BJ (cell line): ENCODE measurements around the gene KIF6. TPM values are rescaled to one million over a fixed set of nuclear protein-coding genes. Genes with fewer than 3 reads are reported as not detected.
"Not testable (repeated sequence)": the region's sequence is repeated elsewhere in the genome, so short reads cannot be mapped to it uniquely, and the experiment has no call there.

Experiments used
- CTCF ChIA-PET: fragments of 350-600 bp; formaldehyde crosslinking; extraction: SDS; loops from one replicate; lab custom pipeline; 2021; ENCODE audit warnings: antibody characterized with exemption, inconsistent platforms; lab: Yijun Ruan, JAX
- POLR2A ChIA-PET: fragments of 300-600 bp; sonication (Branson Sonifier 250); formaldehyde crosslinking; extraction: SDS; loops from one replicate; lab custom pipeline; 2021; ENCODE audit warnings: antibody characterized with exemption; lab: Charles Lee
- DNase-seq: peaks from one replicate; pipeline ENCODE4 v3.0.0-alpha.2; 2011; ENCODE audit warnings: low read depth
- H3K27me3 ChIP-seq: 2 replicates; pipeline ENCODE4 v1.6.0; 2011; ENCODE audit warnings: low read length; ENCODE audit not compliant: control insufficient read depth, insufficient read depth
- H3K36me3 ChIP-seq: 2 replicates; pipeline ENCODE4 v1.5.1; 2011; ENCODE audit warnings: low read length; ENCODE audit not compliant: control insufficient read depth, insufficient read depth
- H3K4me3 ChIP-seq: 2 replicates; pipeline ENCODE4 v1.5.1; 2011; ENCODE audit warnings: low read depth, mild to moderate bottlenecking, control low read depth, low read length
- polyA plus RNA-seq: library from polyadenylated mRNA; depleted of rRNA; stranded (reverse); fragments of >200 nt; gene quantifications from 2 replicates; pipeline ENCODE4 v1.2.3, GENCODE V29; 2011
- TF ChIP-seq, protein P1 (sequence below): IDR thresholded peaks from 2 replicates; pipeline ENCODE4 v1.5.1; 2011; ENCODE audit warnings: low read depth, mild to moderate bottlenecking, control low read depth, inconsistent platforms, low read length, moderate library complexity; ENCODE audit not compliant: insufficient read depth

The KIF6 gene
- polyA plus RNA-seq, 1 experiment: 0.56 TPM

DNA sequence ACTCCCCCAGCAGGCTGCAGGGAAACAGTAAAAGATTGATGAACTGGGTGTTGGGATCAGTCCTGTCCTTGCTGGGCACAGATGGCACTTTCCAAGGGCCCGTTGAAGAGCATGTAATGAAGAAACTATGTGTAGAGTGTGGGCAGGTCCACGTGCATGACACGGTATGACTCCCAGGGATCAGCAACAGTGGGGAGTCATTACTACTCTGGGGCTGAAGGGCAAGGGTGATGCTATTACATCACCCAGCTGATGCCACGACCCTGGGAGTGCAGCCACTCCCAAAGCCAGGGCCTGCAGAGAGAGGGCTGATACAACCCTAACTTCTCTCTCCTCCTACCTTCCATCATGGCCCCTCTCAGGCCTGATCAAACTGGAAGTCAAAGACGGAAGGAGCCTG is 431.1 kb downstream of the KIF6 start:
- H3K27me3 ChIP-seq: no peaks in the 10 kb centered on the region; the same call in none of the 2 replicates
- TF ChIP-seq, protein P1, sequence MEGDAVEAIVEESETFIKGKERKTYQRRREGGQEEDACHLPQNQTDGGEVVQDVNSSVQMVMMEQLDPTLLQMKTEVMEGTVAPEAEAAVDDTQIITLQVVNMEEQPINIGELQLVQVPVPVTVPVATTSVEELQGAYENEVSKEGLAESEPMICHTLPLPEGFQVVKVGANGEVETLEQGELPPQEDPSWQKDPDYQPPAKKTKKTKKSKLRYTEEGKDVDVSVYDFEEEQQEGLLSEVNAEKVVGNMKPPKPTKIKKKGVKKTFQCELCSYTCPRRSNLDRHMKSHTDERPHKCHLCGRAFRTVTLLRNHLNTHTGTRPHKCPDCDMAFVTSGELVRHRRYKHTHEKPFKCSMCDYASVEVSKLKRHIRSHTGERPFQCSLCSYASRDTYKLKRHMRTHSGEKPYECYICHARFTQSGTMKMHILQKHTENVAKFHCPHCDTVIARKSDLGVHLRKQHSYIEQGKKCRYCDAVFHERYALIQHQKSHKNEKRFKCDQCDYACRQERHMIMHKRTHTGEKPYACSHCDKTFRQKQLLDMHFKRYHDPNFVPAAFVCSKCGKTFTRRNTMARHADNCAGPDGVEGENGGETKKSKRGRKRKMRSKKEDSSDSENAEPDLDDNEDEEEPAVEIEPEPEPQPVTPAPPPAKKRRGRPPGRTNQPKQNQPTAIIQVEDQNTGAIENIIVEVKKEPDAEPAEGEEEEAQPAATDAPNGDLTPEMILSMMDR: no peak

DNA sequence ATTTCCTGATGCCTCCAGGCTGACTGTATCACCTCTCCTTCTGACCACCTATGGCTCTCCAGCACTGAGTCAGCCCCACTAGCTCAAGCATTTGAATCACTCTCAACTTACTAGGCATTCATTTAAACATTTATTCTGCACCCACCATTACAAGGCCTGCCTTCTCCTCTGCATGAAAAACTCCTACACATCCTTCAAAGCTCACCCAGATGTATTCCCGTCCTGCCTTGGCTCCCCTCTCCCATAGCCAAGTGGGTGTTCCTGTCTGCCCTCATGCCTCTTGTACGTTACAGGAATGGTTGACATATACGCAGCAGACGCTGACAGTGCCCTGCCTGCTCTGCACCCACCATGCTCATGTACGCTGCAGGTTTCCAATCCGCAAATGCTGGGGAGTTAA is 432.6 kb downstream of the KIF6 start:
- TF ChIP-seq, protein P1: no peak
- H3K27me3 ChIP-seq: no peaks in the 10 kb centered on the region; the same call in 1 of the 2 replicates
- ChIA-PET POLR2A (no interaction called here), CTCF (no interaction called here)
- no peak for DNase-seq
- H3K4me3 ChIP-seq: no peak overlapping the region
- H3K36me3 ChIP-seq: no peaks in the 10 kb centered on the region

More for the DNA sequence above, 431.1 kb downstream of the KIF6 start:
- Histone ChIP-seq H3K4me3 (no peak overlapping the region), H3K36me3 (no peaks in the 10 kb centered on the region)
- POLR2A ChIA-PET: no interaction called here
- CTCF ChIA-PET: interaction anchor here (1.3 kb wide), 1 partner anchor 127 kb away, joined by 3 read pairs; no protein-coding TSS in a partner anchor
- DNase-seq: no peak

DNA sequence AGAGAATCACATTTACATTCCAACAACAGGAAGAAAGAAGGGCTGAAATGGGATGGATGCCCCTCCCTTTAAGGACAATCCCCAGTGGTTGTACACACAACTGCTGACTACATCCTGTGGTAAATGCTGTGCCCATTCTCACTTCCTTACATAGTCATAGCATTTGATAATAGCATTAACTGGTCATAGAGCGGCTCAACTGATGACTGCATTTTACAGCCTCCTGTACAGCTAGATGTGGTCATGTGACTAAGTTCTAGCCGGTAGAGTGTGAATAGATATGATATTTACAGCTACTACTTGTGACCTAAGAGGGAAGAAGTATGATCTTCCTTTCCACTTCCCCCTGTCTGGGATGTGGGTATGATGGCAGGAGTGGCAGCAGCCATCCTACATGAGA is 435.7 kb downstream of the KIF6 start:
- Histone ChIP-seq H3K27me3 (no peaks in the 10 kb centered on the region), H3K36me3 (no peaks in the 10 kb centered on the region), H3K4me3 (no peak overlapping the region)
- CTCF ChIA-PET: no interaction called here
- TF ChIP-seq, protein P1: no peak
- POLR2A ChIA-PET: no interaction called here
- no peak for DNase-seq

DNA sequence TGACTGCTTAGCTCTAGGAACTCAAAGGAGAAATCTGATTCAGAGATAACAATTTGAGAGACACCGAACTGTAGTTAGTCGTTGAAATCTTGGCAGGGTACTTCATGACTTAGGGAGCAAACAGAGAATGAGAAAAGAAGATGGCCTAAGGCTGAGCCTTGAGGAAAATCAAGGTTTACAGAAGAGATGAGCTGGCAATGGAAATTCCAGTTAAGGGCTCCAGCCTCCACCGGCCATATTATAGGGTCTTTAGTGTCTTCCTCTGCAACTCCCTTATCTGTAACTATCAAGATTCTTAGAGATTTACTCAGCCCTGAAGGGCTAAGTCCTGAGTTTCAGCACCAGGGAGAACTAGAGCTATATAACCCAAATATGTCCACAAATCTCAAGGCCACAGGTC is 437.6 kb downstream of the KIF6 start:
- Histone ChIP-seq H3K27me3 (no peaks in the 10 kb centered on the region), H3K36me3 (no peaks in the 10 kb centered on the region), H3K4me3 (no peak overlapping the region)
- TF ChIP-seq, protein P1: no peak
- DNase-seq: no peak
- ChIA-PET POLR2A (no interaction called here), CTCF (interaction anchor here (1.1 kb wide), 1 partner anchor 13 kb away, joined by 3 read pairs; no protein-coding TSS in a partner anchor)

DNA sequence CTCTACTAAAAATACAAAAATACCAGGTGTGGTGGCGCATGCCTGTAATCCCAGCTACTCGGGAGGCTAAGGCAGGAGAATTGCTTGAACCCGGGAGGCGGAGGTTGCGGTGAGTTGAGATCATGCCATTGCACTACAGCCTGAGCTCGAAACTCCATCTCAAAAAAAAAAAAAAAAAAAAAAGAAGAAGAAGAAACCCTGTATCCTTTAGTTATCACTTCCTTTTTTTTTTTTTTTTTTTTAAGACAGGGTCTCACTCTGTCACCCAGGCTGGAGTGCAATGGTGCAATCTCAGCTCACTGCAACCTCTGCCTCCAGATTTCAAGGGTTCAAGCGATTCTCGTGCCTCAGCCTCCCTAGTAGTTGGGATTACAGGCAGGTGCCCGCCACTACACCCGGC is 438.6 kb downstream of the KIF6 start:
- POLR2A ChIA-PET, H3K4me3 ChIP-seq, DNase-seq, H3K36me3 ChIP-seq, H3K27me3 ChIP-seq: not testable (repeated sequence)
- CTCF ChIA-PET: interaction anchor here (1.7 kb wide), 1 partner anchor 17 kb away, joined by 6 read pairs; no protein-coding TSS in a partner anchor

DNA sequence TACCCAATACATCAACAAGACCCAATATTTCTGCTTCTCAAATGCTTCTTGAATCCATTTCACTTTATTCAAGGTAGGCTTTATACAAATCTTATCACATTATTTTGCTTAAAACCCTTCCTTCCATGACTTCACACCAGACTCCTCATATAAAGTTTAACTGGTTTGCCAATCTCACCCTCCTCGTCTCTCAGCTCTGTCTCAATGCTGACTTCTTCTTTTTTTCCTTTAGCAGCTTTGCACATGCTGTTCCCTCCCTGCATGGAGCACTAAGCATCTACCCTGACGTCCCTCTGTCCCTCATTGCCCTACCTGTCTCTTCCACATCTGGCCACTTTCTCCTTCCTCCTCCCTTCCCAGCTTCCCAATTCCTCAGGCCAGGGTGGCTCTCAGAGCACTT is 442.4 kb downstream of the KIF6 start:
- no peaks in the 10 kb centered on the region for H3K36me3 ChIP-seq
- TF ChIP-seq, protein P1: no peak
- H3K4me3 ChIP-seq: no peak overlapping the region
- ChIA-PET POLR2A (no interaction called here), CTCF (interaction anchor here (0.7 kb wide), 1 partner anchor 20 kb away, joined by 4 read pairs; no protein-coding TSS in a partner anchor)
- no peaks in the 10 kb centered on the region for H3K27me3 ChIP-seq
- DNase-seq: no peak
